Pulmonary artery endothelial cell (primary cell): ENCODE results near the gene EXOC2. TPM values are rescaled to one million over a fixed set of nuclear protein-coding genes. Genes with fewer than 3 reads are reported as not detected.
"Not testable (repeated sequence)": the region's sequence is repeated elsewhere in the genome, so short reads cannot be mapped to it uniquely, and the experiment has no call there.

ENCODE experiments used
- DNase-seq: peaks from one replicate; pipeline ENCODE4 v3.0.0-alpha.2; 2011; ENCODE audit warnings: low read depth, low spot score
- total RNA-seq: library from RNA; depleted of rRNA; stranded (reverse); fragments of >200 nt; gene quantifications from 2 replicates; pipeline ENCODE4 v1.2.3, GENCODE V29; 2014

Gene EXOC2
- total RNA-seq, 1 donor from 2014 or later = 39.2 TPM

DNA sequence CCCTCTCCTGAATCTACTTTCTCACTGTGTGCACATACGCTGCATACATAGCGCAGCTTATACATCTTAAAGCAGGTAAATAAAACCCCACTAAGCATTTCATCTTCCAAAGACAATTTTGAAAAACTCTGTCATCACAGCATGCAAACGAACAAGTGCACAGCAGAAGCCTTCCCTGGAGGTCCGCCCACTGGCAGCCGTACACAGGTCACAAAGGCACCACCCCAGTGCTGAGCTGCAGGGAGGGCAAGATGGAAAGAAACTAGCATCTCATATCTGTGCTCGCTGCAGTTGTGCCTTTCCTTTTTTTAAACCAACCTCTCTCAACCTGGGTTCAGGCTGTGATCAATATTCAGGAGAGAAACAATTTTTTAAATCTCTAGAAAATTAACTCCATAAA is 109.3 kb downstream of the EXOC2 start:
- no peak for DNase-seq

DNA sequence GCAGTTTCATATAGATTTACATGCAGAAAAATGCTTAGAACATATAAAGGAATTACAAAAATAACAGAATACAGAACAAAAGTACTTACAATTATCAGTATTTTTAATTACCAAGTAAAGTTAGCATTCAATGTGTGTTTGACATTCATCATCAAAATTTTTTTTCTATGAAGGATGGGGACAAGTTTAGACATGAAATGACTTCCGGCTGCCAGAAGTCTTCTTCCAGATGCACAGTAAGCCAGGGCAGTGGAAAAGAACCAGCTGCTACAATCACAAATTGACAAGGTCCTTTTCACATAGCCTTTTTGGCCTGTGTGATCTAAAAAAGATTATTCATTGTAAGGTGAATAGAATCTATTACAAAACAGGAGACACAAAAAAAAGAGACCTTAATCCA is 109.8 kb downstream of the EXOC2 start:
- no peak for DNase-seq

DNA sequence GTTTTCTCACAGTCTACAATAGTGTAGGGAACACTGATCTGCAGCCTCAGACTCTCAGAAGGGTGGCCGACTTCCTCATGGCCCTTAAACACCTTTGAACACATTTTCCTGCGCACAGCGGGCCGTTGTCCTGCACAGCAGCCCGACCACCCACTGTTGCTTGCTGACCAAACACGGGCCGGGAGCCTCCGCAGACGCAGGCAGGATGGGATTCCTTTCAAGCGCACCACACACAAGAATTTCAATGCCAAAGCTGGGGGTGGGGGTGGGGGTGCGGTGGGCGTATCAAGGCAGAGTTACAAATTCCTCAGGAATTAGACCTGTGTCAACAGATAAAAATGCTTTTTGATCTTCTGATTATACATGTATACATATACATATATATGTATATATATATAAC is 110.6 kb downstream of the EXOC2 start:
- no peak for DNase-seq

DNA sequence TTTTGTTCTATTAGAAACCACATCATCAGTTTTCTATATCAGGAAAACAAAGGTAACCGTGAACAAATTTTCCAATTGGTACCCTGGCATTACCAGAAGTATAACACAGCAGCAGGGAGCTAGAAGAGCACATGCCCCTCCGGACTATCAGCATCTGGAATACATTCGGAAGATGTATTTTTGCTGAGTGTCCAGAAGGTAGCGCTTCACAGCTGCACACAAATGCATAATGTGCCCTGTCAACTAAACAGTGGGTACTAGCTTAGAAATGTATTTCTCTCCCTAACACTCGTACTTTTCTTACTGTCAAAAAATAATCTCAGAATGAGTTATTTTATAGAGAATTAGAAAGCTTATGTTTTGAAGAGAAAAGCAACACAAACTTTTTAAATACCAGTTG is 113.6 kb downstream of the EXOC2 start:
- DNase-seq = no peak

DNA sequence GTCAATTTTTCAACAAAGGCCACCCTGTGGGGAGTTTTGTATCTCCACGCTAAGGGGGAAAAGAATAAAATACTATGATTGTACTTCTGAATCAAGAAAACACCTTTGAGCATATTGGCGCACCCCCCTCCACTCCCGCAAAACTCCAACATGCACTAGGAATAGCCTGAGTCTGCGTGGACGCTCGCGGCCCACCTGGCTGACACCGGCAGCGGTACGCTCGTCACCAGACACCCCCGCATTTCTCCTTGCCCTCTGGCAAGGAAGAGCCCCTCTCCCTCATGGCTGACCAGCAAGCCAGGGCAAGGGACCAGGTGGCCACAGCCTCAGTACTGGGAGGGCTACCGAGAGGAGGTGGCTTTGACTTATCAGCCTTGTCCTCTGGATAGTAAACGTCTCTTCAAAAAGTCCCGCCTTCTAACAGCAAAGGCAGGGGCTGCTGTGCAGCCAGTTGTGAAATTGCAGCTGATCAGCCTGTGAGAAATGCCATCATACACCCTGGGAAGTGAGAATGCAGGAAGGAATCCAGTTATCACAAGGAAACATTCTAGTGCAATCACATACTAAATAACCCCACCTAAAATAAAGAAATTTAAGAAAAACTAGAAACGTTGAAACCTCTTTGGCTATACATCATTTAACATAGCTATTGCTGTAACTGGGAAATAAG is 120.2 kb downstream of the EXOC2 start:
- DNase-seq = no peak

DNA sequence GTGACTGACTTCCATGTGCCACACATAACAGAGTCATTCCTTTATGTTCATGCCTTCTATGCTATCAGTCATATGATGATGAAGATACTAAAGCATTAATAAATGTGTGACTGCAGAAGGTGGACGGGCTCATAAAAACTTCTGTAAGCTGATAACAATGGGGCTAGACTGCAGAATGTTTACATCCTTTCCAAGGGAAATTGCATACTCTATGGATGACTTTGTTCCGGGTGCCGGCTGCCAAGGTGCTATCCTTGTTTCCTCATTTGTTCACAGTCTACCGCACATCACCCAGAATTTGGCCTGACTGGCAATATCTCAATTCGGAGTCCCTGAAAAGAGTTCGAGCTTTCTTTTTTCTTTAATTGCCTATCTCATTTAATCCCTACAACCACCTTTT is 121.0 kb downstream of the EXOC2 start:
- no peak for DNase-seq

DNA sequence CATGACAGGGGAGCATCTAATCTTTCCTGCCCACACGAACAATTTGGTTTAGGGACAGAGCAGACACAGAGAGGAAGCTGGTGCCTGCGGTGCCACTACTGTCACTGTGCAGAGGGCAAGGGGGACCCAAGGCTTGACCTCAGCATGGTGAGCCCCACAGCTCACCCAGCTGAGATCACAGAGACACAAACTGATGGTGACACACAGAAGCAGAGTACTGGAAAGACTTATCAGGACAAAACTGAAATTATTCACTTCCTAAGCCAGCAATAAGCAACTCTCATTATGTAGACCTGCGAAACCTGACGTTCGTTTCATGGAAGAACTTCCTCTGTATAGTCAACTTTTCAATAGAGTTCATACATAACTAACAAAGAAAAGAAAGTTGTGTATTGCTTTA is 122.1 kb downstream of the EXOC2 start:
- DNase-seq = no peak

DNA sequence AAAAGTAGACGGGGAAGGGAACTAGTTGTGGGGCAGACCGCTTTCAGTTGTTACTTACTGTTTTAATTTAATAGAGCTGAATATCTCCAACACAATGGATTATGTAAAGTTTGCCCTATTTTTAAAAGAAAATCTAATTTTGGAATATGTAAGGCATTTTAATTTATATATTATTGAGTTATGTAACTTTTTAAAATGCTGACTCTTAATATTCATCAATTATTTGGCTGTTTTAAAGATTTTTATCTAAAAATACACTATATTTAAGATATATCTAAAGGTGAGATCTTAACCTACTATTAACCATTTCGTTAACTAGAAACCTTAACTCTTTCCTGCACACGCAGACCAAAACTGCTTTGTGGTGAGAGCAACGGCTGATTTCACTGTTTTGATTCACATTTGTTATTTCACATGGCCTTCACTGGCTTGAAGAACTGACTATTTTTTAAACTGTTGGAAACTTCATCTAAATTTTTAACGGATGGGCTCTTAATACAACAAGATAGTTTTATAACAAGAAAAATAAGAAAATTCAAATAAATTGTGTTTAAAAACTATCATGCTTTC is 123.9 kb downstream of the EXOC2 start:
- DNase-seq = no peak

DNA sequence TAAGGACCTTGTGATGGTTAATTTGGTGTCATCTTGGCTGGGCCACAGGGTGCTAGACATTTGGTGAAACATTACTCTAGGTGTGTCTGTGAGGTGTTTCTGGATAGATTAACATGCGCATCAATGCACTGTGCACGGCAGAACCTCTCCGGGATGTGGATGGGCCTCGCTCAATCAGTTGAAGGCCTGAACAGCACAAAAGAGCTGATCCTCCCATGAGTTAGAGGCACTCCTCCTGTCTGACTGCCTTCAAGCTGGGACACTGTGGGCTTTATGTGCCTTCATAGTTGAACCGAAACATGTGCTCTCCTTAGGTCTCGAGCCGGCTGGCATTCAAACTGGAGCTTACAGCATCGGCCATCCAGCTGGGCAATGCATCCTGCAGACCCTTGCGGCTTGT is 124.9 kb downstream of the EXOC2 start:
- no peak for DNase-seq

DNA sequence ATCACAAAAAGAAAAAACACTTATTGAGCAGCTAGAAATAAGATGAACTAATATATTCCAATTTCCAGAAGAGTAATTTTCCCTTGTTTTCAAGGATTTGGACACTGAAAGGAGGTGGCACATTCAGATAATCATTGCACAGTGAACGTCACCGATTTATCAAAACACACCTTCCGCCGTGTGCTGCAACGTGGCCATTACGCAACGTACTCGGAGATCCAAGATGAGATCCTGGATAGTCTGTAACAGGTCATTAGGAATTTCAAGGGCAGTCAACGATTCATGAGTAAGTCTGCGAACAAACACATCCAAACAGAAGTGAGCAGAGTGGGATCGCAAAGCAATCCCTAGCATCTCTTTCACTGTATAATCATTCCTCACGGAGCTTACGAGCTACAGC is 129.1 kb downstream of the EXOC2 start:
- DNase-seq = no peak

DNA sequence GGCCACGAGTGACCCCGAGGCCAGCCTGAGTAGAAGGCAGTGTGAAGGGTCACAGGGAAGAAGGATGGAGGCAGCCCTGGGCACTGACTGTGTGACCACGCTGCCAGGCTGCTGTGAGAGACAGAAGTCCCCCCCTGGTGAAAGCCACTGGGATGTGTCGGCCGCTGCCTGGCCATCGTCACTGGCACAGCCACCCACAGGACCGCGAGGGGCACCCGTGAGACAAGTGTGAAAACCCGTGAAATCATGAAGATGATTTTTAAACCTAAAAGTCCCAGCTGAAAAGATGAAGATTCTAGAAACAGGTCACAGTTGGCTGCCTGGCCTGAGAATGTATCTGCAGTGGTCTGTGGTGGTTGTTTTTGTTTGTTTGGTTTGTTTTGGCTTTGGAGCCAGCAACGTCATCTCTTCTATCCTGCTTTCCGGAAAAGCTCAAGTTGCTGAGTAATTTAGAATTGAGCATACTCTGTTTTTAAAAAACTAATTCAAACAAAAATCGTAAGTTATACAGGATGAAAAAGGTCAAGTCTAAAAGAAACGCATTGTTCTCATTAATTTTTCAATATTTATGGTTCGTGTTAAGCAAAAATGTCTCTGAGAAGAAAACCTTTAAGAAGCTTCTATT is 130.8 kb downstream of the EXOC2 start:
- no peak for DNase-seq

DNA sequence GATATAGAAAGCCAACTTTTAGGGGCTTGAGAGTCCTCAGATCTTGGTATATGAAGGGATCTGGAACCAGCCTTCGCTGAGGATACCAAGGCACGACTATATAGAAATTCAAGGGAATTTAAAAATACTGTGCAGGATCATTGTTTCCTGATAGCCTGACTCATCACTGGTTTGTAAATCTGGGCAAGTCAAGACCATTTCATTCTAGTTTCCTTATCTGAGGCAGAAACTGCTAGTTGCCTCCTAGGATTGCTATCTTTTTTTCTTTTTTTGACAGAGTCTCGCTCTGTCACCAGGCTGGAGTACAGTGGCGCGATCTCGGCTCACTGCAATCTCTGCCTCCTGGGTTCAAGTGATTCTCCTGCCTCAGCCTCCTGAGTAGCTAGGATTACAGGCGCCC is 131.6 kb downstream of the EXOC2 start:
- not testable (repeated sequence) for DNase-seq

DNA sequence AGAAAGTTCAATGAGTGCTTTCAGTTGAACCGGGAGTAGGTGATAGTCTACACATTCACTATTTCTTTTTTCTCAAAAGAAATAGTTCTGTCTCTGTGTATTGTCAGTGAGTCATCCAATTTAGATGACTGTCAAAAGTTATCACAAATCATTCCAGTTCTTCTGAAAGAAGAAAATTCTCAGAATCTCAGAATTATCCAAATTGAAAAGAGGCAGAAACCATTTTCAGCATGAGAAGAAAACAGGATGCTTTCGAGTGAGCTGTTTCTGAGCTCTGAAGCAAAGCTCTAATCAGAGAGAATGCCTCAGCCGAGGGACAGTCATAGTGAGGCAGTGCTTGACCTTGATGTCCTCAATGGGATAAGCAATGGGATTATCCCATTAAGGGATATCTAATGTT is 134.0 kb downstream of the EXOC2 start:
- DNase-seq = no peak

DNA sequence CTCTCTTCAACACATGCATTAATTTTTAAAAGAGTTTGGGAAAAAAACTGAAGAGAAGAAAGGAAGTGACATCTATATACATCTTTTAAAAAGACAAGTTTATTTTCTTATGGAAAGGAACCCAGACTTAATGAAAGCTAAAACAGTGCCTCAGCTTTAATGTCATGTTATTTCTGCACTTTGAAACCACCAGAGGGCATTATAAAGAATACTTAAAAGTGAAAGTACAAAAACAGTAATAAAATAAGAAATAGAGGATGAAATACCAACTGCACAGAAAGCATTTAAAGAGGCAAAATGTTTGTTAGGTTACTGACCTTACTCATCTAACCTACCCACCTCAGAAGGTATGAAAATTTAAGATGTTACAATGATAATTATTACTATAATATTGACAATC is 134.8 kb downstream of the EXOC2 start:
- DNase-seq = no peak

DNA sequence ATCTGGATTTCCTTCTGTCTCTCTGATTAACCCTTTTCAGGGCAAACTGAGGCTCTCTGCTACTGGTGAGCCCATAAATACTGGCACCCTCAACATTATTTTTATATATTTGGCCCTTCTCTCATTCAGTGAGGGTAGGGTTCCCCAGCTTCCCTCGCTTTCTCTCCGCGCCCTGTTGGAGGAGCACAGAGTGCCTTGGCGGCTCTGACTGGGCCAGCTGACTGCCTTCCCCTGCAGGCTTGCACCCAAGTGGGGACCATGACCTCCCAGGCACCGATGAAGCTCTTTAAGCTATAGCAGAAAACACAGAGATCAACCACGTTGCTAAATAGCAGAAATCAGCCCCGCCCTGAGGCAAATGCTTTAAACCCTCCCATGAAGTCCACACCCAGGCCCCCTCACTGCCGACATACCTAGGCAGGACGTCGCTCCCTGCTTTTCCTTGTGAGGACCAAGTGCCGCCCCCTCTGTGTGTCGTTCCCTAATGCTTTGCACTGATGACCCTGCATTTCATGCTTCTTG is 141.0 kb downstream of the EXOC2 start:
- no peak for DNase-seq

DNA sequence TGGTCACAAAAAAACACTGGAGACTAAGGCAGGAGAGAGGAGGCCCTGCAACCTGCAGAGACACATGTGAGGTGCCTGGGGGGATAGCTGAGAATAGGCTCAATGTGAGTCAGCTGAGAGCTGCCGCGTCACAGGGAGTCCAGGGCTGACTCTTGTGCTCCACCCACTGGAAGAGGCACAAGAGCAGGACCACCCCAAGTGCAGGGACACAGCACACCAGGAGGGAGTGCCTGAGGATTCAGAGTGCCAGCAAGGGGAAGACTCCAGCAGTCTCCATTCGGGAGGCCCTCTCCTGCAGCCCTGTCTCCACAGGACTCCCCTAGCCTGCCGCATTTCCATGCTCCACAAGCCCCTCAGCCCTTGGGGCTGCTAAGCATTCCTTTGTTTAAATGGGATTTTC is 141.5 kb downstream of the EXOC2 start:
- no peak for DNase-seq

DNA sequence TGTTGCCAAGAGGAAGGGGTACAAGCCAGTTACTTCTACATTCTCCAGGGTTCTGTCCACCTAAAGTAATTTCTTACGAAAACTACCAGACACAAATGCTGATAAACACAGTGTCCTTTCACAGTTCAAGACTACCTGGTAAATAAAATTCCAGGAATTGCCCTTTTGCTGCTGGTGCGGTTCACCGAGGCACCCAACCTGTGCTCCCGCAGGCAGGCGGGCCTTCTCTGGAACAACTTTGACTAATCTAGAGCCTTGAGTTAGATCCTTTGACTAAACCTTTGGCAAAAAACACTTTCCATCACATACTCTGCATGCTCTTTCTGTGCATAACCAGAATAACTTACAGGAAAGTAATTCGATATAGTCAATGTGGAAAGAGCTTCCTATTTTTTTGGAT is 143.0 kb downstream of the EXOC2 start:
- DNase-seq = no peak

DNA sequence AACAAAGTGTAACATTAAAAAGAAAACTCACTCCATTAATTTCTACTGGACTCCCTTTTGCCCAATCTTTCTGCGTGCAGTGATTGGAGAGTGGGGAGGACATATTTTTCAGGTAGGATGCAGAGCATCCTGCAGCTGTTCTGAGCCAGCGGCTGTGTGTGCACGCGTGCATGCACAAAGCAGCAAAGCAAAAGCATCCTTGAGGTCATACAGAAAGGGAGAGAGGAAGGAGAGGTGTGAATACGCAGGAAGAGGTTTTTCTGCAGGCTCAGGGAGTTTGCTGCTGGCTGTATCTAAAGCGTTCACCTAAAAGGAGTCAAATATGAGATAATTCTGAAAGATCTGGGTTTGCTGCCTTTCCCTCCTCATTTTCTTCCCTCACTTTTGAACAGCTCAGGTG is 144.4 kb downstream of the EXOC2 start:
- DNase-seq = no peak

DNA sequence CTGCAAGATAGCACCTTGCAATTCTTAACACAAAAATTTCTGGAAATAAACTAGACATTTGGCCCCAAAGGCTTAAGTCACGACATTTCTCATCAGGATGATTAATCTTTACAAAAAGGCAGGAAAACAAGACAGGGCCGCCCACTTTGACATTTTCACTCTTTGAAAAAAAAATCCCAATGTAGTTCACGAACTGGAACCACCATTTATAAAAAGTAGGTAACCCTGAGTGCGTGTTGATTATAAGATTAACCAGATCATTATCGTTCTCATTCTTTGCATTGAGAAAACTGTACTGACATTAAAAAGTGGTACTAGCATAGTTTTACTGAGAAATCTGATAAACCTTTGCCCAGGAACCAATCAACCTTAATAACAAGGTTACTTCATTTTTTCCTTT is 144.8 kb downstream of the EXOC2 start:
- no peak for DNase-seq

DNA sequence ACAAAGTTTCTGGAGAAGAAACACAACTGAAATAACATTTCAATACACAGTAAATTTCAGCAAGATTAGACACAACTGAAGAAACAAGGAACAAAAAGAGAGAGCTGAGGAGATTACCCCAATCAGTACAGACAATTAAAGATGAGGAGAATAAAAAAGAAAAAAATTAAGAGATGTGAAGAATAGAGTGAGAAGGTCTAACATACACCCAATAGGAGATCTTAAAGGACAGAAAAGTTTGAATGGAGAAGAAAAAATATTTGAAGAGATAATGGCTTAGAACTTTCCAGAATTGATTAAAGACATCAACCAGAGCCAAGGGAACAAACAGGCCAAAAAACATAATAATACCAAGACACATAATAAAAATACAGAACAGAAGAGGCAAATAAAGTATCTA is 152.4 kb downstream of the EXOC2 start:
- no peak for DNase-seq

DNA sequence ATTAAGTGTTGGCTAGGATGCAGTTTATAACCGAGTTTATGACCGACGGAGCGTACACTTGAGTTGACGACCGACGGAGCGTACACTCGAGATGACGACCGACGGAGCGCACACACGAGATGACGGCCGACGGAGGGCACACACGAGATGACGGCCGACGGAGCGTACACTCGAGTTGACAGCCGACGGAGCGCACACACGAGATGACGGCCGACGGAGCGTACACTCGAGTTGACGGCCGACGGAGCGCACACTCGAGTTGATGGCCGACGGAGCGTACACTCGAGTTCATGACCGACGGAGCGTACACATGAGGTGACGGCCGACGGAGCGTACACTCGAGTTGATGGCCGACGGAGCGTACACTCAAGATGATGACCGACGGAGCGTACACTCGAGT is 155.8 kb downstream of the EXOC2 start:
- DNase-seq = no peak

DNA sequence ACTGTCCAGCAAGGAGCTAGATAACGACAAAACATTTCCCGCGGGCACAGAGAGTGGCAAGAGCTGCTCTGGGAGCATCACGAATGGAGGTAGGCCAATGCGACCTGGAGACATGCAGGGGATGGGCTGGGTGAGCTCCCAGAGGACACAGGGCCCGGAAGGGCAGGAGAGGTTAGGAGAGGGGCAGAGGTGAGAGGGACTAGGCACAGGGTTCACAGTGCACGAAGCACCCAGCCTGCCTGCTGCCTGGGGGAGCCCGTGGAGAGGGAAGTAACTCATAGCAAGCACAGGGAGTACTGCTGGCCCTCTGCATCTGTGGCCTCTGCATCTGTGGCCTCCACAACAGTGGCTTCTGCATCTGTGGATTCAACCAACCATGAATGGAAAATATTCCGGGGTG is 162.5 kb downstream of the EXOC2 start:
- DNase-seq = no peak

DNA sequence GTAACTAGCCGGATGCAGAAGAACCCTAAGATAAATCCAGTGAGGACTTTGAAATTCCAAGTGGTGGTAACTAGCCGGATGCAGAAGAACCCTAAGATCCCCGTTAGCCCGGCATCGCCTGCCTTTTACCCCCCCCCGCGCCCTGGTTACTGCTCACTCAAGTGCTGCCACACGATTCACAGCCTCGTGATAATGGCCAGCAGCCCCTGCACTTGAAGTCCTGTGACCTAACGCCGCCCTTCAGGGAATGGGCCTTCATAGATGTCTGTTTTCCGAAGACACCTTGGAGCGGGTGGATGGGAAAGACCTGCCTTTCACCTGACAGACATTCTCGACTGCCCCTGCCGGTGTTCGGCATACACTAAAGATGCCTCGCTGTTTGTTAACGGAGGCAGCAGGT is 163.9 kb downstream of the EXOC2 start:
- DNase-seq = no peak
